Activated CD8-positive, alpha-beta T cell treated with anti-CD3 and anti-CD28 coated beads for 36 hours (primary cell): Measurements from ENCODE around the gene FETUB. TPM values are rescaled to one million over a fixed set of nuclear protein-coding genes. Genes with fewer than 3 reads are reported as not detected.

Experiments used
- ATAC-seq: fragments of 200-7000 bp; cut with Tn5 transposase; one replicate; pipeline ENCODE4 v1.10.0; 2021; ENCODE audit warnings: mild to moderate bottlenecking, moderate library complexity
- CTCF ChIA-PET: fragments of 350-600 bp; sonication (Branson Sonifier 250); formaldehyde crosslinking; loops from one replicate; lab custom pipeline; 2021; ENCODE audit warnings: antibody characterized with exemption; lab: Charles Lee
- POLR2A ChIA-PET: fragments of 350-600 bp; sonication (Branson Sonifier 250); formaldehyde crosslinking; loops from one replicate; lab custom pipeline; 2021; ENCODE audit warnings: antibody characterized with exemption; lab: Charles Lee
- DNase-seq: peaks from one replicate; pipeline ENCODE4 v3.0.0-alpha.2; 2020
- H3K27ac Mint-ChIP-seq: one replicate; pipeline ENCODE4 v1.8.0; 2021; ENCODE audit warnings: mild to moderate bottlenecking, mixed read lengths
- H3K27me3 Mint-ChIP-seq: one replicate; pipeline ENCODE4 v1.8.0; 2021; ENCODE audit warnings: mixed read lengths
- H3K36me3 Mint-ChIP-seq: one replicate; pipeline ENCODE4 v1.8.0; 2021; ENCODE audit warnings: low read depth, mixed read lengths
- H3K4me1 Mint-ChIP-seq: one replicate; pipeline ENCODE4 v1.8.0; 2021; ENCODE audit warnings: low read depth, mixed read lengths
- H3K4me3 Mint-ChIP-seq: one replicate; pipeline ENCODE4 v1.8.0; 2021; ENCODE audit warnings: mild to moderate bottlenecking, moderate library complexity, mixed read lengths
- H3K9me3 Mint-ChIP-seq: one replicate; pipeline ENCODE4 v1.8.0; 2021; ENCODE audit warnings: mixed read lengths
- intact Hi-C: fragments of 100-400 bp; cut with micrococcal nuclease; formaldehyde crosslinking; loops from one replicate; pipeline ENCODE4 v1.10.0; 2022
- total RNA-seq, 2 experiments: library from RNA; stranded (reverse); gene quantifications; one replicate each; pipeline ENCODE4 v1.2.3, GENCODE V29; 2021
- TF ChIP-seq, protein P1 (sequence below): fragments of 200-600 bp; IDR thresholded peaks from one replicate; pipeline ENCODE4 v1.8.0; 2022; ENCODE audit warnings: antibody characterized with exemption, mild to moderate bottlenecking

Gene FETUB
- total RNA-seq, 2 experiments from 2014 or later = not detected

DNA sequence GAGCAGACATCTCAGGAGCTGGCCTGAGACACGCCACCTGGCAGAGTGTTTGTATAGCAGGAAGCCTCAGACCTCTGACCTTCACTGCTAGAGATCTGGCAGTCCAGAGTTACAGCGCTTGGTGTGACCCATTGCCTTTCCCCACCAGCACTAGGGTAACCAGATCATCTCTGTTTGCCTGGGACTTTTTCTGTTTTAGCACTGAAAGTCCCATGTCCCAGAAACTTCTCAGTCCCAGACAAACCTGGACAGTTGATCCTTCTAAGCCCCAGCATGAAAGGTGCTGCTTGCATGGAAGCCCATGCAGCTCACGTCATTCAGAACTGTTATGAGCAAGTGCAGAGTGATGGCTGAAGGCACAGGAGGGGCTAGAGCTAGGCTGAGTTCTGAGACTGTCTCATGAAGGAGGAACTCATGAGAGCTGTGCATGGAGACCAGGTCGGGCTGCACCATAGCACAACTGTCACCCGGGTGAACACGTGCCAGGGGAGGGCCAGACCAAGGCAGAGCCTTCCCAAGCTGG is 45.5 kb upstream of the FETUB start:
- Mint-ChIP-seq H3K4me1 (peaks cover 11% of the 10 kb centered on the region), H3K4me3 (no peak overlapping the region), H3K9me3 (no peaks in the 10 kb centered on the region), H3K27ac (no peak overlapping the region), H3K36me3 (no peaks in the 10 kb centered on the region), H3K27me3 (peaks cover 2% of the 10 kb centered on the region)
- TF ChIP-seq, protein P1, sequence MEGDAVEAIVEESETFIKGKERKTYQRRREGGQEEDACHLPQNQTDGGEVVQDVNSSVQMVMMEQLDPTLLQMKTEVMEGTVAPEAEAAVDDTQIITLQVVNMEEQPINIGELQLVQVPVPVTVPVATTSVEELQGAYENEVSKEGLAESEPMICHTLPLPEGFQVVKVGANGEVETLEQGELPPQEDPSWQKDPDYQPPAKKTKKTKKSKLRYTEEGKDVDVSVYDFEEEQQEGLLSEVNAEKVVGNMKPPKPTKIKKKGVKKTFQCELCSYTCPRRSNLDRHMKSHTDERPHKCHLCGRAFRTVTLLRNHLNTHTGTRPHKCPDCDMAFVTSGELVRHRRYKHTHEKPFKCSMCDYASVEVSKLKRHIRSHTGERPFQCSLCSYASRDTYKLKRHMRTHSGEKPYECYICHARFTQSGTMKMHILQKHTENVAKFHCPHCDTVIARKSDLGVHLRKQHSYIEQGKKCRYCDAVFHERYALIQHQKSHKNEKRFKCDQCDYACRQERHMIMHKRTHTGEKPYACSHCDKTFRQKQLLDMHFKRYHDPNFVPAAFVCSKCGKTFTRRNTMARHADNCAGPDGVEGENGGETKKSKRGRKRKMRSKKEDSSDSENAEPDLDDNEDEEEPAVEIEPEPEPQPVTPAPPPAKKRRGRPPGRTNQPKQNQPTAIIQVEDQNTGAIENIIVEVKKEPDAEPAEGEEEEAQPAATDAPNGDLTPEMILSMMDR = no peak
- ATAC-seq (no peak), DNase-seq (no peak)
- ChIA-PET POLR2A (no interaction called here), CTCF (interaction anchor here (2.3 to 17.4 kb wide), 2 partner anchors 9 to 21 kb away, joined by 6 to 185 read pairs; no protein-coding TSS in a partner anchor)
- intact Hi-C loops = no loop called here

DNA sequence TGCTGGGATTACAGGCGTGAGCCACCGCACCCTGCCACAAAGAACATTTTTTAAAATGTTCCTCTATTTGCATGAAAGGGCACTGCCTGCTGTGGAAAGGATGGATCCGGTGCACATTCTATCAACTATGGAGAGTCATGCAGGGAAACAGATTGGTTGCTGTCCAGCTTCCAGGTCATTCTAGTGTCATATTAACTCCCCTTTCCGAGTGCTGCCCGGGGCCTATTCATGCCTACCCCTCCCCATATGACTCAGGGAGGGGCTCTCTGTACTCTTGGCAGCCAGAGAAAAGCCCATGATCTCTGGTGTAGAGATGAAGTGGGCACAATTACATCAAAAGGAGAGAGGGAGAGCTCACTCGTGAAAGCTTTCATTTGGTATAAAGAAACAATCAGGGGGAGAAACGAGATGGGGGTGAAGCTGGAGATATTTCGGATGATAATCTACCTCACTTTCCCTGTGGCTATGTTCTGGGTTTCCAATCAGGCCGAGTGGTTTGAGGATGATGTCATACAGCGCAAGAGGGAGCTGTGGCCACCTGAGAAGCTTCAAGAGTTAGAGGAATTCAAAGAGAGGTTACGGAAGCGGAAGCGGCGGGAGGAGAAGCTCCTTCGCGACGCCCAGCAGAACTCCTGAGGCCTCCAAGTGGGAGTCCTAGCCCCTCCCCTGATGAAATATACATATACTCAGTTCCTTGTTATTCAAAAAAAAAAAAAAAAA is 43.5 kb upstream of the FETUB start:
- ATAC-seq = no peak
- Mint-ChIP-seq H3K36me3 (no peaks in the 10 kb centered on the region), H3K4me3 (no peak overlapping the region), H3K27ac (no peak overlapping the region), H3K9me3 (no peaks in the 10 kb centered on the region), H3K27me3 (peaks cover 2% of the 10 kb centered on the region), H3K4me1 (no peaks in the 10 kb centered on the region)
- no peak for DNase-seq
- ChIA-PET POLR2A (interaction anchor here (1.1 kb wide), 1 partner anchor 9 kb away, joined by 5 read pairs; no protein-coding TSS in a partner anchor), CTCF (interaction anchor here (1.3 to 17.4 kb wide), 2 partner anchors 14 to 19 kb away, joined by 5 to 185 read pairs; no protein-coding TSS in a partner anchor)
- intact Hi-C loops = no loop called here
- TF ChIP-seq, protein P1 = no peak

DNA sequence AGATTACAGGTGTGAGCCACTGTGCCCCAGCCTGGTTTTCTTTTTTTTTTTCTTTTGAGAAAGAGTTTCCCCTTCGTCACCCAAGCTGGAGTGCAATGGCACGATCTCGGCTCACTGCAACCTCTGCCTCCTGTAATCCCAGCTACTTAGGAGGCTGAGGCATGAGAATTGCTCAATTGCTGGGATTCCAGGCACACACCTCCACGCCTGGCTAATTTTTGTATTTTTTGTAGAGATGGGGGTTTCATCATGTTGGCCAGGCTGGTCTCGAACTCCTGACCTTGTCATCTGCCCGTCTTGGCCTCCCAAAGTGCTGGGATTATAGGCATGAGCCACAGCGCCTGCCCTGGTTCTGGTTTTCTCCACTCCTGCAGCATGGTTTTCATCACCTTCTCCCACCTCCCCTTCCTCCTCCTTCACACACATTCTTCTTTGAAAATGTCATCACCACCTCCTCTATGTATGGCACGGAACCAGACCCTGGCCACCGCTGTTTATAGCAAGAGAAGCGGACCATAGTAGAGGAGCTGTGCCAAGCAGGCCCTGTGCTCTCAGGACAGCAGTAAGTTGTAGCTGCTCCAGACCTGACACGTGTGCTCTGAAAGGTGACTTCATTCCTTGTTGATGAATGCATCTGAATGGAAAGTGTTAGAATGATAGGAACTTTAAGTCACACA is 42.0 kb upstream of the FETUB start:
- Mint-ChIP-seq H3K4me3 (no peak overlapping the region), H3K27me3 (peaks cover 2% of the 10 kb centered on the region), H3K4me1 (no peaks in the 10 kb centered on the region), H3K36me3 (no peaks in the 10 kb centered on the region), H3K9me3 (no peaks in the 10 kb centered on the region), H3K27ac (no peak overlapping the region)
- intact Hi-C loops = no loop called here
- TF ChIP-seq, protein P1 = no peak
- no peak for DNase-seq
- ChIA-PET POLR2A (no interaction called here), CTCF (interaction anchor here (1.3 to 17.4 kb wide), 2 partner anchors 12 to 18 kb away, joined by 5 to 185 read pairs; no protein-coding TSS in a partner anchor)
- ATAC-seq = no peak

DNA sequence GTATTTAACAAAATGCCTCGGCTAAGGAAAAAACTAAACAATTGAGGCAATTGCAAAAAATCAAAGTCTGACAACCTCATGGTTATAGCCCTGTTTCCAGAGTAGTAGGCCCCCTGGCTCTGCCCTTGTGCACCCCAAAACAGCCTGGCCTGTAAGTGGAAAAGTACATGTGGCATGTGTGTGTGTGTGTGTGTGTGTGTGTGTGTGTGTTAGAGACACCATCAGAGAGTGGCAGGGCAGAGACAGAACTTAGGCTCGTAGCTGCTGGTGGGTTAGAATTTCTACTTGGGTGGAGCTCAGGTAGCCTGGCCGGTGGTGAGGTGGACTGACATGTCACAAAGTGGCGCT is 41.4 kb upstream of the FETUB start:
- intact Hi-C loops = no loop called here
- ChIA-PET POLR2A (no interaction called here), CTCF (interaction anchor here (1.9 to 17.4 kb wide), 2 partner anchors 14 to 17 kb away, joined by 4 to 185 read pairs; no protein-coding TSS in a partner anchor)
- no peaks in the 10 kb centered on the region for H3K36me3 Mint-ChIP-seq
- ATAC-seq (no peak), DNase-seq (no peak)
- no peak overlapping the region for H3K4me3 Mint-ChIP-seq
- H3K27me3 Mint-ChIP-seq = peaks cover 2% of the 10 kb centered on the region
- TF ChIP-seq, protein P1 = no peak
- no peaks in the 10 kb centered on the region for H3K4me1 Mint-ChIP-seq
- H3K27ac Mint-ChIP-seq = no peak overlapping the region
- H3K9me3 Mint-ChIP-seq = no peaks in the 10 kb centered on the region
